ENCODE results near the gene TRIM73.
"Not testable (repeated sequence)": the region's sequence is repeated elsewhere in the genome, so short reads cannot be mapped to it uniquely, and the experiment has no call there.

TRIM73 gene

DNA sequence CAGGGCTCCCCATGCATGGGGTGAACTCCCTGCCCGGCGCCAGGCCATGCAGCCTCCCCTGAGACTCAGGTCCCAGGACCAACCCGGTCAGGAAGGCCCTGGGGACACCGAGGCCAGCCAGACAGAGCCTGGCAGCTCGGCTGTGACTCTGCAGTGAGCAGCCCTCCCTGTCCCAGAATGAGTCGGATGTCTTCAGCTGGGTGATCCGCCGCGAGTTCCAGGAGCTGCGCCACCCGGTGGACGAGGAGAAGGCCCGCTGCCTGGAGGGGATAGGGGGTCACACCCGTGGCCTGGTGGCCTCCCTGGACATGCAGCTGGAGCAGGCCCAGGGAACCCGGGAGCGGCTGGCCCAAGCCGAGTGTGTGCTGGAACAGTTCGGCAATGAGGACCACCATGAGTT, 9.2 kb downstream of the TRIM73 start:
- not testable (repeated sequence) for H3K27me3 ChIP-seq (ENCODE audit: insufficient read depth, low read length, poor library complexity, severe bottlenecking); H3K9me2 ChIP-seq (replicated peaks; ENCODE audit: low read depth, low read length); H3K4me2 ChIP-seq (ENCODE audit: low read depth, low read length, poor library complexity, severe bottlenecking); H3K4me1 ChIP-seq (ENCODE audit: insufficient read depth, low read length, poor library complexity, severe bottlenecking); H3K79me2 ChIP-seq (ENCODE audit: insufficient read depth, low read length); H2AFZ ChIP-seq (ENCODE audit: low read length); H3K4me3 ChIP-seq (ENCODE audit: low read length, poor library complexity, severe bottlenecking); H3K36me3 ChIP-seq (ENCODE audit: insufficient read depth, low read length); H3F3A ChIP-seq (ENCODE audit: low read depth); H4K20me1 ChIP-seq (ENCODE audit: insufficient read depth, low read length, poor library complexity, severe bottlenecking); H3K9ac ChIP-seq (ENCODE audit: low read depth, low read length, poor library complexity, severe bottlenecking); H3K9me3 ChIP-seq (ENCODE audit: insufficient read depth, low read depth, low read length)

DNA sequence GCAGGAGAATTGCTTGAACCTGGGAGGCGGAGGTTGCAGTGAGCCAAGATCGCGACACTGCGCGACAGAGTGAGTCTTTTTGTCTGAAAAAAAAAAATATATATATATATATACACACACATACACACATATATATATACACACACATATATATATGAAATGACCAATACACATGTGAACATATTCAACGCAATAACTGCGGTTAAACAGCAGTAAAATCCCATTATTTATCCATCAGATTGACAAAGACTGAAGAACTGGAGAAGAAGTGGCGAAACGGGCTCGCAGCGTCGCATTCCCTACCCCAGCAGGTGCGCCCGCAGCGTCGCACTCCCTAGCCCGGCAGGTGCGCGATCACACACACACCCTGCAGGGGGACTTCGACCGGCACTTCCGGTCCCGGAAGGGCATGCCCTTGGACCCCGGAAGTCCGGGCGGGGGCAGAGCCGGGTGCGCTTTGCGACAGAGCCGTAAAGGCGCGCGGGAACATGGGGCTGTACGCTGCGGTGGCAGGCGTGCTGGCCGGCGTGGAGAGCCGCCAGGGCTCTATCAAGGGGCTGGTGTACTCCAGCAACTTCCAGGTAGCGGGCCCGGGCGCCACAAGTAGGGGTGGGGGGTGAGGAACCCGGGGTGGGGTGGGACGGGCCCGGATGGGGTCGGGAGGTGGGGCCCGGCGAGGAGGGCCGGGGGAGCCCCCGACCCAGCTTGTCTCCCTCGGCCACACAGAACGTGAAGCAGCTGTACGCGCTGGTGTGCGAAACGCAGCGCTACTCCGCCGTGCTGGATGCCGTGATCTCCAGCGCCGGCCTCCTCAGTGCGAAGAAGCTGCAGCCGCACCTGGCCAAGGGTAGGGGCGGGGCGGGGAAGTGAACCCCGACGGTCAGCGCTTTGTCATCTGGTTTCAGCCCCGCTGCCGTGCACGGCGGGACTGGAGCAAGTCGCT, 14.7 kb downstream of the TRIM73 start:
- H3K79me2 ChIP-seq (ENCODE audit: insufficient read depth, low read length); H3K27me3 ChIP-seq (ENCODE audit: insufficient read depth, low read length, poor library complexity, severe bottlenecking); H3K4me3 ChIP-seq (ENCODE audit: low read length, poor library complexity, severe bottlenecking); H3K9me2 ChIP-seq (replicated peaks; ENCODE audit: low read depth, low read length); H3K36me3 ChIP-seq (ENCODE audit: insufficient read depth, low read length); H3K4me2 ChIP-seq (ENCODE audit: low read depth, low read length, poor library complexity, severe bottlenecking); H3K9ac ChIP-seq (ENCODE audit: low read depth, low read length, poor library complexity, severe bottlenecking); H3K9me3 ChIP-seq (ENCODE audit: insufficient read depth, low read depth, low read length); H3K4me1 ChIP-seq (ENCODE audit: insufficient read depth, low read length, poor library complexity, severe bottlenecking); H3F3A ChIP-seq (ENCODE audit: low read depth); H4K20me1 ChIP-seq (ENCODE audit: insufficient read depth, low read length, poor library complexity, severe bottlenecking); H2AFZ ChIP-seq (ENCODE audit: low read length): not testable (repeated sequence)

GRCh38 chr7:75410823-75411173, 15.4 kb downstream of the TRIM73 start:
- H3K36me3 ChIP-seq (ENCODE audit: insufficient read depth, low read length); H3K27me3 ChIP-seq (ENCODE audit: insufficient read depth, low read length, poor library complexity, severe bottlenecking); H3K4me1 ChIP-seq (ENCODE audit: insufficient read depth, low read length, poor library complexity, severe bottlenecking); H3K9me2 ChIP-seq (replicated peaks; ENCODE audit: low read depth, low read length); H3K4me3 ChIP-seq (ENCODE audit: low read length, poor library complexity, severe bottlenecking); H4K20me1 ChIP-seq (ENCODE audit: insufficient read depth, low read length, poor library complexity, severe bottlenecking); H3K9me3 ChIP-seq (ENCODE audit: insufficient read depth, low read depth, low read length); H3K9ac ChIP-seq (ENCODE audit: low read depth, low read length, poor library complexity, severe bottlenecking); H3K79me2 ChIP-seq (ENCODE audit: insufficient read depth, low read length); H2AFZ ChIP-seq (ENCODE audit: low read length); H3F3A ChIP-seq (ENCODE audit: low read depth); H3K4me2 ChIP-seq (ENCODE audit: low read depth, low read length, poor library complexity, severe bottlenecking): not testable (repeated sequence)

- not testable (repeated sequence) for H3K27me3 ChIP-seq (ENCODE audit: insufficient read depth, low read length, poor library complexity, severe bottlenecking); H3F3A ChIP-seq (ENCODE audit: low read depth); H3K4me1 ChIP-seq (ENCODE audit: insufficient read depth, low read length, poor library complexity, severe bottlenecking); H3K9ac ChIP-seq (ENCODE audit: low read depth, low read length, poor library complexity, severe bottlenecking); H3K4me2 ChIP-seq (ENCODE audit: low read depth, low read length, poor library complexity, severe bottlenecking); H3K9me3 ChIP-seq (ENCODE audit: insufficient read depth, low read depth, low read length); H3K79me2 ChIP-seq (ENCODE audit: insufficient read depth, low read length); H4K20me1 ChIP-seq (ENCODE audit: insufficient read depth, low read length, poor library complexity, severe bottlenecking); H3K4me3 ChIP-seq (ENCODE audit: low read length, poor library complexity, severe bottlenecking); H3K9me2 ChIP-seq (replicated peaks; ENCODE audit: low read depth, low read length); H3K36me3 ChIP-seq (ENCODE audit: insufficient read depth, low read length); H2AFZ ChIP-seq (ENCODE audit: low read length)
Measured at GRCh38 chr7:75414204-75414603, 18.8 kb downstream of the TRIM73 start.

GRCh38 chr7:75414708-75415427, 19.4 kb downstream of the TRIM73 start:
- H3K79me2 ChIP-seq (ENCODE audit: insufficient read depth, low read length); H3K9me2 ChIP-seq (replicated peaks; ENCODE audit: low read depth, low read length); H3K9me3 ChIP-seq (ENCODE audit: insufficient read depth, low read depth, low read length); H3K27me3 ChIP-seq (ENCODE audit: insufficient read depth, low read length, poor library complexity, severe bottlenecking); H2AFZ ChIP-seq (ENCODE audit: low read length); H4K20me1 ChIP-seq (ENCODE audit: insufficient read depth, low read length, poor library complexity, severe bottlenecking); H3K4me1 ChIP-seq (ENCODE audit: insufficient read depth, low read length, poor library complexity, severe bottlenecking); H3F3A ChIP-seq (ENCODE audit: low read depth); H3K4me2 ChIP-seq (ENCODE audit: low read depth, low read length, poor library complexity, severe bottlenecking); H3K4me3 ChIP-seq (ENCODE audit: low read length, poor library complexity, severe bottlenecking); H3K9ac ChIP-seq (ENCODE audit: low read depth, low read length, poor library complexity, severe bottlenecking); H3K36me3 ChIP-seq (ENCODE audit: insufficient read depth, low read length): not testable (repeated sequence)

DNA sequence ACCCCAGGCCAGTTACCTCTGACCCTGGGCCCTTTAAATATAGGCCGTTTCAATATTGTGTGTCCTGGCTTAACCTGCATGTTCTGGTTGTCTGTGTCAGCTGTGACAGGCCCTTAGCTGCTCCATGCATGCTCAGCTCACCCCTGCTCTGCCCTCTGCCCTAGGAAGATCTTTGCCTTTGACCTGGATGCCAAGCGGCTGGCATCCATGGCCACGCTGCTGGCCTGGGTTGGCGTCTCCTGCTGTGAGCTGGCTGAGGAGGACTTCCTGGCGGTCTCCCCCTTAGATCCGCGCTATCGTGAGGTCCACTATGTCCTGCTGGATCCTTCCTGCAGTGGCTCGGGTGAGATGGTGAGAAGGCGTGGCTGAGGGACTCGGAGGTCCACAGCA, 20.0 kb downstream of the TRIM73 start:
- H3K4me3 ChIP-seq (ENCODE audit: low read length, poor library complexity, severe bottlenecking); H3K4me1 ChIP-seq (ENCODE audit: insufficient read depth, low read length, poor library complexity, severe bottlenecking); H3K27me3 ChIP-seq (ENCODE audit: insufficient read depth, low read length, poor library complexity, severe bottlenecking); H3K9ac ChIP-seq (ENCODE audit: low read depth, low read length, poor library complexity, severe bottlenecking); H3K9me2 ChIP-seq (replicated peaks; ENCODE audit: low read depth, low read length); H4K20me1 ChIP-seq (ENCODE audit: insufficient read depth, low read length, poor library complexity, severe bottlenecking); H3K79me2 ChIP-seq (ENCODE audit: insufficient read depth, low read length); H3K4me2 ChIP-seq (ENCODE audit: low read depth, low read length, poor library complexity, severe bottlenecking); H3F3A ChIP-seq (ENCODE audit: low read depth); H3K36me3 ChIP-seq (ENCODE audit: insufficient read depth, low read length); H2AFZ ChIP-seq (ENCODE audit: low read length); H3K9me3 ChIP-seq (ENCODE audit: insufficient read depth, low read depth, low read length): not testable (repeated sequence)

- not testable (repeated sequence) for H3K4me2 ChIP-seq (ENCODE audit: low read depth, low read length, poor library complexity, severe bottlenecking); H3K27me3 ChIP-seq (ENCODE audit: insufficient read depth, low read length, poor library complexity, severe bottlenecking); H4K20me1 ChIP-seq (ENCODE audit: insufficient read depth, low read length, poor library complexity, severe bottlenecking); H3K4me1 ChIP-seq (ENCODE audit: insufficient read depth, low read length, poor library complexity, severe bottlenecking); H3K36me3 ChIP-seq (ENCODE audit: insufficient read depth, low read length); H3K4me3 ChIP-seq (ENCODE audit: low read length, poor library complexity, severe bottlenecking); H3K9me2 ChIP-seq (replicated peaks; ENCODE audit: low read depth, low read length); H3F3A ChIP-seq (ENCODE audit: low read depth); H3K9ac ChIP-seq (ENCODE audit: low read depth, low read length, poor library complexity, severe bottlenecking); H3K9me3 ChIP-seq (ENCODE audit: insufficient read depth, low read depth, low read length); H2AFZ ChIP-seq (ENCODE audit: low read length); H3K79me2 ChIP-seq (ENCODE audit: insufficient read depth, low read length)
Measured at GRCh38 chr7:75415829-75416373, 20.5 kb downstream of the TRIM73 start.
